EH (cell line): Measurements from ENCODE around the gene CLNK.
A peak's percentile ranks its signal among the peaks of the same experiment; 100 is the strongest.
"Not testable (repeated sequence)": the region's sequence is repeated elsewhere in the genome, so short reads cannot be mapped to it uniquely, and the experiment has no call there.

Experiments used
- DNase-seq: peaks from one replicate; pipeline ENCODE4 v3.0.0-alpha.2; 2015; ENCODE audit warnings: low read depth

Gene CLNK

DNA sequence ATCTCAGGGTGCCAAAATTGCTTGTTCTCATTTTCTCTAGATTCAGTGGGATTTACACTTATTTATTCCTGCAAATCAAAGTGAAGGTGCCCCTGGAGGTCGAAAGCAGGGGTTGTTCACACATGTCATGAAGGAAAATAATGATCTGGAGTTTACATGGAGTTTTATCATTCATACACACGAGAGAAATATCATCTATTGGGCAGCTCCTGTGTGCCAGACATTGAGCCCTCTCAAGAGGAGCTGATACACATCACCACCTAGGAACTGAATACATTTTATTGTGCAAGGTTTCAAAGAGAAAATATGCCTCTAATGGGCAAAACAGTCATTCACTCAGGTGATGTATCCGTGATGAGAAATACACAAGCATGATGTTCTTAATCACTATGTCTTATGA, 23.5 kb downstream of the CLNK start:
- no peak for DNase-seq

DNA sequence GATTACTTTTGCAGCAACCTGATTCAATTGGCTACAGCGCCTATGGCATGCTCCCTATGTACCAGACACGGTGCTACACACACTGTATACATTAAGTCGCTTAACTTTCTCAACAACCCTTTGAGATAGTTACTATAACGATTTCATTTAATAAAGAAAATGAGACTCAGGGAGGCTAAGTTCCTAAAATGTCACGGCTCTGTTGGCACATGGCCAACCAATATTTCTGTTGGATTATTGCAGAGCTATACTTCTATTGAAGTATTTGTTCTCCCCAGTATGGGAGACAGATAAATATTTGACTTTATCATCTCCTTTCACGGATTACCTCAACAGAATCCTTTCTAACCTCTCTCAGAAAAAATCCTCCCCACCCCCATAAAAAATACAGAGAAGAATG, 25.3 kb downstream of the CLNK start:
- no peak for DNase-seq

DNA sequence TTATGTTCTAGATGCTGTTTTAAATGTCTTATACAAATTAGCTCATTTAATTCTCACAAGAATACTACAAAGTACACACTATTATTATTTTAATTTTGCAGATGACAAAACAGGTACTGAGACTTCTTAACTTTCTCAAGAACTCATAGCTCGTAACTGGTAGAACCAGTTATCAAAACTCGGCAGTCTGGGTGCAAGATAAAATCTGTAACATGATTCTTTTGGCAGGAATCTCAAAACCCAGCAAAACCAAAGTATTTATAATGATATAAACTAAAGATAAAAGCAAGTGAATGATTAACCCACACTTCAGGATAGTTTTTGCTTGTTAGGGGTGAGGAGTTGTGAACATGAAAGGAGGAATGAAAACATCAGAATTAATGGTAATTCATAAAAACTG, 27.6 kb downstream of the CLNK start:
- DNase-seq: peak; percentile 36

DNA sequence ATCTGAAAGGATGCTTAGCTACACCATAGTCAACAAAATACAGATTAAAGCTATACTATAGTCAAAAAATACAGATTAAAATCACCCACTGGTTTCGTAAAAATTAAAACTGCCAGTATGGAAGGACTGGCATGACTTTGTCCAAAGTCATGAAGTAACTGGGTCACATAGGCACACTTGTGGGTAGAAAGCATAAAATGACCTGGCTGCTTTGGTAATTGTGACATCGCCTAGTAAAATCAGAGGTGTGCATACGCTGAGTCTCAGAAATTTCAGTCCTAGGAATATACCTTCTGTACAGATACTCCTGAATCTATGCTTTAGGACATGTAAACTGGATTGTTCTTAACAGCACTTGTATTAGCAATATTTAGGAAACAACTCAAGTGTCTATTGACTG, 28.1 kb downstream of the CLNK start:
- no peak for DNase-seq

DNA sequence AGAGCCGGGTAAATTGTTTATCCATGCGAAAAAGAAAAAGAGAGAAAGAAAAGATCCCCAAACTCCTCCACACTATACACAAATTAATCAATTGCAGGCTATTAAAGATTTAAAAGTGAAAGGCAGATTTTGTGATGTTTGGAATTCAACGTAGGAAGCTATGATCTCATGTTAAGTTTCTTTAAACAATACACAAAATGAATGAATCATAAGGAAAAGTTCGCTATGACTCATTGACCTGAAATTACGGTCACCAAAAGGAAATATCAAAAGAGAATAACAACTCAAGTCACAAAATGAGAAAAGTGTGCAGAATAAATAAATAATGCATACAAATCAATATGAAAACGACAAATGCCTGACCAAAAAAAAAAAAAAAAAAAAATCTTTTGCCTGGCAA, 28.6 kb downstream of the CLNK start:
- peak; percentile 59 for DNase-seq

DNA sequence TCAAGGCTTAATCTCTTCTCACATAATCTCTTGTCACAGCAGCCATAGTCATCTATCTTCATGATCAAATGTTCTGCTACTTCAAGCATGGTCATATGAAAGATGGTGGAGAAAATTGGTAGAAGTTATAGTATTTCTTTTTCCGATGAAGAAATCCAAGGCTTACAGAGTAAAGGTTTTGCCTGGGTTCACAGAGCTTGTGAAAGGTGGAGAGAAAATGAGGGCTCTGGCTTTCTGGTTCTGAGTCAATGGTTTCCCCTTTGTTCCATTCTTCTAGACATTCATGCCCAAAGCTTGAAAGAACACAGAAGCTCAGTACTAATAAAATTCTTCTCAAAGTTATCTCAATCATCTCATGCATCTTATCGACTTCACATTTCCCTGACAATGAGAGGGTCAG, 36.1 kb downstream of the CLNK start:
- DNase-seq: no peak

DNA sequence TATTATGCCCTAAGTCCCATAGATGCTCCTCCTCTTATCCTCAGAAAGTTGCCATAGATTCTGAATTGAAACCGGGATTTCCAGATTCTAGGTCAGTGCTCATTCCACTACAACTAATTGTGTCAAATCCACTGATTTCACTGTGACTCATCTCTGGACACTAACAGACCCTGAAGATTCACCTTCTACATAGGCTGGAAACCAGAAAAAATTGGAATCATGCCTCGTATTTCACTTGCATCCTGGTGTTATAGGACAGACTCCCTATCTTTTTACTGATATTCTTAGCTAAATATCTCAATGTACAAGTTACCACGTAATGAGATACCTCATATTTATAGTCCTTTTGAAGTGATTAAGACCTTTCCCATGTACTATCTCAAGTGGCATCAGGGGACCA, 36.7 kb downstream of the CLNK start:
- DNase-seq: no peak

DNA sequence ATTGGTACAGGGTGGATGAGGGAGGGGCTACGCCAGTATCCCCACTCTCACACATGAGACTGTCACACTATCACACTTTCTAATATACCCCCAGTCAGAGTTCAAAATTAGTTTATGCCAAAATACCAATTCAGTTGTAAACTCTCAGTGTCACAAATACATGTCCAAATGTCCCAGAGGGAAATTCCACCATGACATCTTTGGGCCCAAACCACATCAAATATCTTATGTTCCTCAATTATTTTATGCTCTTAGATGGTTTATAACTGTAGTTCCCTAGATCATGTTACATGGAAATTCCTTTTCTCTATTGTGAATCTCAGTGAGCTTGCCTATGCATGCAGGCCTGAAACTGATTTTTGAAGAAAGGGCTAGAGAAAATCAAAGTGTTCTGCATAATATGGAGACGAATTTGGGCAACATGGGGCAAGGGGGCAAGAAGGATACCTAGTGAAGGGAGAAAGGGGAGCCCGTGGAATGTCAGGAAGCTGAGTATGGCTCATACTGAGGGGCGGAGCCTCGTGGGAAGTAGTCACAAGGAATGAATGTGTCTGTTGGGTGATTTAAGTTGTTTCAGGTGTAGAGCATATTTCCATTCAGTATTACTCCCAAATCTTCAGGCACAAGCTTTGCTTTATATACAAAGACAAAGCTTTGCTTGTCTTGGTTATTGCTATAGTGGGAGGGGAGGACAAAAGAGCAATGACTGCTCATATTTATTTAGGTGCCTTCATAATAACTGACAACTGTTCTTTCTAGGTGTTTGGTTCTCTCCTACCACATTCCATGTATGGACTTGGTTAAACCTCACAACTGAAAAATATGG, 40.8 kb downstream of the CLNK start:
- DNase-seq: no peak

DNA sequence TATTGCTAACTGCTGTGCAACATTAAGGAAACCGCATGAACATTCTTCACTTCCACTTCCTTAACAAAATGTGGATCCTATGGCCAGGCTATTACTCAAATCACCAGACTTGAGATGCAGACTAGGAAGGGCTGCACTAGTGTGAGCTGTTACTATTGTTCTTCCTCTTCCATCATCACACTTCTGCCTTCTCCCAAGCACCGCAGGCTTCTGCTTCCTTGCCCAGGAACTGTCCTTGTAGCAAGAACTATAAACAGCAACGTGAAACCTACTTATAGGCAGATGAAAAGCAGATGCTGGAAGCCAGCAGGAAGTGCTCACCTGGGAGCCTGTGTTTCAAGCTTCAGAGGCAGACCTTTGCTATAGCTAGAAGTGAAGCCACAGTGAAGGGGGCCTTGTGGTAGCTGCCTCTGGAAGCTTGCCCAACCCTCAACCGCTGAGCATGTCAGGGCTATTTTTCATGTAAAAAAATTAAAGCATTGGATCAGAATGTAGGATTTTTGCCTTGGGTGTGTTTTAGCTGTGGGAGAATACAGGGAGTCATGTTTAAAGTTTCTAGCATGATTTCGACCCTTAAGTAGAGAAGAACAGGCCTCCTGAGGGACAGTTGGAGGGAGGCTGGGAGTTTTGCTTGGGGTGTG, 43.9 kb downstream of the CLNK start:
- DNase-seq: no peak

DNA sequence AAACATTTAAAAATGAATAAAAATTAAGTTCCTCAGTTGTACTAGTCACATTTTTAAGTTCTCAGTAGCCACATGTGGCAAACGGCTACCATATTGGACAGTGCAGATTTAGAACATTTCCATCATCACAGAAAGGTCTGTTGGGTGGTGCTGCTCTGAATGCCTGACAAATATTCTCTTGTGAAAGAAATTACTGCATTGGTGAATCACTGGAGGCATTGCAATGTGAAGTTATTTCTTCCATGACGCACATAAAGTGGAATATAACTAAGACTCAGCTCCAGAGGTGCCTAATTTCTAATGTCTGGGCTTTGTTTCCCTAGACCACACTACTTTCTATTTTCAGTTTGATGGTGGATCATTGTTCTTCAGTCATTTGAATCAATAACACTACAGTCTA, 44.9 kb downstream of the CLNK start:
- DNase-seq: peak; percentile 32

DNA sequence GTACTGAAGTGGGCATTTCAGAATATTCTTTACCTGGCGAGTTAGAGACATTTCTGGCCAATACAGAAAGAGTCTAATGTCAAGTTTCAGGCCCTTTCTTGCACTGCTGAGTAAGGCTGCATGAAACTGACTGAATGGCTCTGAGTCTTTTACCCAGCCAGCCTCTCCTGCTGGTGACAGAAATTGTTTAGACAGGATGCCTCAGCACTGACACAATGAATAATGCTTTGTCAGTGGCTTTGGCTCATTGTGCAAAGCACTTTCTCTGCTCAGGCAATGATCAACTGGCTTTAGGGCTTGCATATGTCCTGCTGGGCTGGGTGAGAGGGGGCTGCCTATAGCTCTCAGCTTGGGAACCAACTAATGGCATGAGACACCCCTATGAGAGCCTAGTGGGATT, 45.5 kb downstream of the CLNK start:
- DNase-seq: peak; percentile 9

DNA sequence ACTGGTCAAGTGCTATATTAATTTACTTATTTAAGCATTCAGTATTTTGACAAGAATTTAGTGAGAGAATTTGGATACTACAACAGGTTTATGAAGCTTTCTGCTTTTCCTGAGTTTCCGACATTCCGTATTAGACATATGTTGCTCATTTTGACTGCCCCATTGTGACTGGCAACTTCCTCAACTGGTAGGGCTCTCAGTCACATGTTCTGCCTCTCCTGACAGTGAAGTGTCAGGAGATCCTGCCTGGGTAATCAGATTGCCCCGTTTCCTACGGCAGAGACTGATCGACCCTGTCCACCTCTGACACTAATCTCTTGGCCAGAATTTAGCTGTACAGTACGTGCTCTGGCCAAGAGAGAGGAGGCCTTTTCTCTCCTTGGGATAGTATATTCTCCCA, 49.5 kb downstream of the CLNK start:
- no peak for DNase-seq

DNA sequence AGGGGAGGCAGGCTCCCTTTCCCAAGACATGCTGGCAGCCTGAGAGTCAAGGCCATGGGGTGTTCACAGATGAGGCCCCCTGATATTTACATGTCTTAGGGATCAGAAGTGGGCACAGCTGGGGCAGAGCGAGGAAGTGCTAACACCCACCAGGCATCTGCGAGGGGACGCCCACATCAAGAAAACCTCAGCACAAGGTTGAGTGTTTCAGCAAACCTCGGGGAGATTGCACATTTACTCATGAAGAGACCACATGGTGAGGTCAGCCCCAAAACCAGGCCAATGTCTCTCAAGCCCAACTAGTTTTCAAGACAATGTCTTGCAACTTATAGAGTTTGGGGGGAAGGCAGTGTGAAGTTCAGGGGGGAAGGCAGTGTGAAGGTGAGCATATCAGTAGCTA, 55.2 kb downstream of the CLNK start:
- no peak for DNase-seq

DNA sequence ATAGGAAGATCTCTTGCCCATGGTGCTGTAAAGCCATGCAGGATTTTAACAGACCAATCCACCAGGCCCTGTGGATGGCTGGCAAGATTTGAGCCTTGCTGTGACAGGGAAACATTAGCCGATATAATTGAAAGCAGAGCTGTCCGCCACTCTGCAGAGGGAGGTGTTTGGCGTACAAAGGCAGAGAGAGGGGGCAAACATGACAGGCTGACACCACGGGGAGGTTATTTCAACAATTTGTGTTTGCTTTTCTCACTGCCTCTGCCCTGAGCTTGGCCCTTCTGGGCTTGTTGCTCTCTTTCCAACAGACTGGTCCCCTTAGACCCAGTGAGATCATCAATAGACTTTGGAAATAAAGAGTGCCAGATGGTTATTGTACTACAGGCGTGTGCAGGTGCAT, 59.4 kb downstream of the CLNK start:
- no peak for DNase-seq

DNA sequence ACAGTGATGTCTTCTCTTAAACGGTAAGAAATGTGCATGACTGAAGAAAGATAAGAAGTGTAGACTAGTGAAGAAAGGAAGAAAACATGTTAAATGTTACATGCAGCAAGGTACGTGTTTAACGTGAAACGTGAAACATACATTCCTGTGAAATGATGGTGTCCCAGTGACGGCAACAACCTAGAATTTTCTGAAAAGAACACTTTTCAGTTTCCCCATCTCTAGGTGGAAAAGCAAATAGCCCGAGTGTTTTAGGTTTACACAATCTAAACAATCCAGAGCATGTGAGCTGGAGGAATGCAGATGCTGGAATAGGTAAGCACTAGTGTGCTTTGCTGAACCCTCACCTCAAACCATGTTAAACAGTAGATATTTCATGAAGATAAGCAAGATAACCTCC, 60.7 kb downstream of the CLNK start:
- DNase-seq: no peak

DNA sequence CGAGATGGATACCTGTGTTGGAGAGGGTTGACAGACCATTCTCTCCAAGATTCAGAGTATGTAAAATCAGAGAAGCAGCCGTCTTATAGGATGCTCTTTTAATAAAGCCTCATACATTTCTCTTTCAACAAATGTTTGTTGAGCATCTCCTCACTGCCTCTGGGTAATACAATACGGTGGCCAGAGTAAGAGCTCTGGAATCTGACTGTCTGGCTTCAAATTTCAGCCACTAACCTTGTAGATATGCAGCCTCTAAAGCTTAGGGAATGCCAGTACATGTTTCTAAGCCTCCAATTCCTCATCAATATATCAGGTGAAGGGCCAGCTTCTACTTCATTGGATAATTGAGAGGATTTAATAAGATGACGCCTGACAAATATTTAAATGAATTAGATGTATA, 61.3 kb downstream of the CLNK start:
- no peak for DNase-seq

DNA sequence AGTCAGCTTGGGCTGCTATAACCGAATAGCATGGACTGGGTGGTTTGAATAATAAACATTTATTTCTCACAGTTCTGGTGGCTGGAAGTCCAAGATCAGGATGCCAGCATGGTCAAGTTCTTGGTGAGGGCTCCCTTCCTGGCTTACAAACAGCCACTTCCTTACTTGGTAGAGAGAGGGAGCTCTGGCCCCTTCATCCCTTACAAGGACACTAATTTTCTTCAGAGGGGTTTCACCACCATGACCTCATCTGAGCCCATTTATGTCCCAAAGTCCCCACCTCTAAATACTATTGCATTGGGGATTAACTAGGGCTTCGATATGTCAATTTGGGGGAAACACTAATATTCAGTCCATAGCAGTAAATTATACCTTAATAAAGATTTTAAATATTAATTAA, 61.8 kb downstream of the CLNK start:
- DNase-seq: no peak

DNA sequence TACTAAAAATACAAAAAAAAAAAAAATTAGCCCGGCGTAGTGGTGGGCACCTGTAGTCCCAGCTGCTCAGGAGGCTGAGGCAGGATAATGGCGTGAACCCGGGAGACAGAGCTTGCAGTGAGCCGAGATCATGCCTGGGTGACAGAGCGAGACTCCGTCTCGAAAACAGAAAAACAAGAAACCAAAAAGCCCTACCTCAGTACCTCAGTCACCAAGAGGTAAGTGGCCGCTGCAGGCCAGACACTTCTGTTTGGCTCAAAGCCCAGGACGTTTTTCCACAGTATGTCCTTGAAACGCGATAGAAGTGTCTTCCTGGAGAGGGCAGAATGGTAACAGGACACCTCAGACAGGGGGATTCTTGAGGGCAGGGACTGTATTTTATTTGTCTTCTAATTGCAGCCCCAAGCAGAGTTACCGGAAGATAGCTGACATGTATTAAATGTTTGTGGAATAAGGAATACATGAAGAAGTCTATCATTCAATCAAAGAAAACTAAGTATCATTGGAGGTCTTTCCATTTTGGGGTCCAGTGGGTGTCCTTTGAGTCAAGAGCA, 63.6 kb downstream of the CLNK start:
- DNase-seq: no peak

DNA sequence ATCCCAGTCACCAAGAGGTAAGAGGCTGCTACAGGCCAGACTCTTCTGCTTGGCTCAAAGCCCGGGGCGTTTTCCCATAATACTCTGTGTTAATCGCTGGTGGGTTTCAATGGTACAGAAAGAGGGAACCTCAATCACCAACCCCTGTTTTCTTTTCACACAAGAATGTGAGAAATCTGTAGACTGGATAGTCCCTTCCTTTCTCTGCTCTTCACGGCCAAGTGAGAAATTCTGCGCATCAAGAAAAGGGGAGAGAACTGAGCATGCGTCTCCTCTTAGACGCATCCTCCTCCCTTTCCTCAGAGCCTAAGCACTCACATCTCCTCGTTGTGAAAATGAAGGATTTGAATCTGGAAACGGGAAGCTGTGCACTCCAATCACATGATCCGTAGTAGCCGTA, 64.7 kb downstream of the CLNK start:
- no peak for DNase-seq

DNA sequence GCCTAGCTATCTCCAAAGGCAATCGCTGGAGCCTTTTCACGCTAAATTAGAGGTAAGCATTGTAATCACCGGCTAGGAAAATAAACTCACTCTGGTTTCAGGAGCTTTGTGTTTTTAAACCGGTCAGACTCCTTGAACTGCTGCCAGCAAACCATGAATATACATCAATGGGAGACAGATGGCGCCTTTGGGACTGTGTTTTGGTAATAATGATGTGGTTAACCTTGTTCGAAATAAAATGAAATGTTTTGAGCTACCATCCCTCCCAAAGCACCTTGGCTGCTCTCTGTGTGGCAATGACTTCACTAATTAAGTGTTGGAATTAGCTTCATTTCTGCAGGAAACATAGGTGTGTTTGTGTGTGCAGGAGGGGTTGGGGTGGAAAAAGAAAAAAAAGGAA, 65.3 kb downstream of the CLNK start:
- DNase-seq: peak; percentile 10

DNA sequence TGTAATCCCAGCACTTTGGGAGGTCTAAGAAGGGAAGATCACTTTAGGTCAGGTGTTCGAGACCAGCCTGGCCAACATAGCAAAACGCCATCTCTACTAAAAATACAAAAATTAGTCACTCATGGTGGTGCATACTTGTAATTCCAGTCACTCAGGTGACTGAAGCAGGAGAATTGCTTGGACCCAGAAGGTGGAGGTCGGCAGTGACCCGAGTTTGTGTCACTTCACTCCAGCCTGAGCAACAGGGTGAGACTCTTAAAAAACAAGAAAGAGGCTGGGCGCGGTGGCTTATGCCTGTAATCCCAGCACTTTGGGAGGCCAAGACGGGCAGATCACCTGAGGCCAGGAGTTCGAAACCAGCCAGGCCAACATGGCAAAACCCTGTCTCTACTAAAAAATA, 69.6 kb downstream of the CLNK start:
- DNase-seq: not testable (repeated sequence)

DNA sequence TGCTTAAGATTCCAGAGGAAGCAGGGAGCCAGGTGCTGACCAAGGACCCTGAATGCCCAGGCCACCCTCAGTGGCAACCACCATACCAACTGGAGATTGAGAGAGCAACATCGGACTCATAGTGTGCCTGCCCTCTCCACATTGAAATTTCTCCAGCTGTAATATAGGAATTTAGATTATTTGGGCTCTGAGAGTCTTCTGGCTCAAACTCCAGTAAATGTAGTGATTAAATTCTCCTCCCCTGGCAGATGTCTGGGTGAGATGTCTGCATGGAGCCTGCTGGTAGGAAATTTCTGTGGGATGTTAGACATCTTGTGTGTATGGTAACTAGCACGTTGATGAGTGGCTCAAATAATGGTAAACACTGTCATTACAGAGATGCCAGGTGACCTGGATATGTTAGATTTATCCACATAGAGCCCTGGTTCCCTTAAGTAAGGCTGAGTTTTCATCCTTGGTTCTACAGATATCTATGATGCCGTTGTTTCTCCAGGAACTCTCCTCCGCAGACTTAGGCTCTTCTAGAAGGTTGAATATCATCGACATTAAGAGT, 70.6 kb downstream of the CLNK start:
- DNase-seq: no peak

DNA sequence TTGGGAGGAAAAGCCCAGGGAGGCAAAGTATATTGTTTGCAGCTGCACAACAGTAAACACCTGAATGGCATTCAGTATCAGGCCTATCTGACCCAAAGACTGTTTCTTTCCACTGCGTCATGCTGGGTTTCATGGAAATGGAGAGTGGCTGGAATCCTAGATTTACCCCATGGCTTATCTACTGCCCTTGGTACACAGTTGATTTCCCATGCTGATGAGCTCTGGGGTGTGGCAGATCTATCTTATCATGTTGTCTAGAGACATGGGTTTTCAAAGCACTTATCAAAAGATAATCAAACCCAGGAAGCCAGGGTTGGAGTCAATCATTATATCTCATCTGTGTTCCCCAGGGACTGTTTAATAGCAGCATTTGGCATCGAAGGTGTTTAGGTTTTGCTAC, 72.1 kb downstream of the CLNK start:
- DNase-seq: no peak
